ENCODE measurements around the gene PPP3CA.

The PPP3CA gene

GRCh38 chr4:101347267-101347556 lies at the start of gene PPP3CA:
TSS of gene PPP3CA (minus strand) at chr4:101347526.
- Histone ChIP-seq H3K4me1 (ENCODE audit: control insufficient read depth, insufficient read depth, low read length) (no peaks in the 10 kb centered on the region), H3K9me3 (ENCODE audit: control insufficient read depth, insufficient read depth, low read length) (no peaks in the 10 kb centered on the region), H3K4me3 (ENCODE audit: low read depth, low read length) (peak within 1 kb of the TSS; percentile 91), H3K9ac (ENCODE audit: low read depth, low read length) (peak within 1 kb of the TSS; percentile 80), H3K36me3 (ENCODE audit: control insufficient read depth, insufficient read depth, low read length) (no peaks in the 10 kb centered on the region), H3K27me3 (ENCODE audit: control insufficient read depth, insufficient read depth, low read length) (peaks cover 23% of the 10 kb centered on the region)

GRCh38 chr4:101393256-101393655 lies 45.9 kb upstream of the PPP3CA start:
- H3K9me3 ChIP-seq (ENCODE audit: control insufficient read depth, insufficient read depth, low read length), result no peaks in the 10 kb centered on the region
- H3K4me3 ChIP-seq (ENCODE audit: low read depth, low read length), result no peak overlapping the region
- no peaks in the 10 kb centered on the region for H3K4me1 ChIP-seq (ENCODE audit: control insufficient read depth, insufficient read depth, low read length)
- H3K9ac ChIP-seq (ENCODE audit: low read depth, low read length), result no peak overlapping the region
- H3K27me3 ChIP-seq (ENCODE audit: control insufficient read depth, insufficient read depth, low read length), result no peaks in the 10 kb centered on the region
- H3K36me3 ChIP-seq (ENCODE audit: control insufficient read depth, insufficient read depth, low read length), result no peaks in the 10 kb centered on the region

- H3K9me3 ChIP-seq (ENCODE audit: control insufficient read depth, insufficient read depth, low read length), result no peaks in the 10 kb centered on the region
- no peak overlapping the region for H3K9ac ChIP-seq (ENCODE audit: low read depth, low read length)
- no peak overlapping the region for H3K4me3 ChIP-seq (ENCODE audit: low read depth, low read length)
- no peaks in the 10 kb centered on the region for H3K4me1 ChIP-seq (ENCODE audit: control insufficient read depth, insufficient read depth, low read length)
- H3K36me3 ChIP-seq (ENCODE audit: control insufficient read depth, insufficient read depth, low read length), result no peaks in the 10 kb centered on the region
- no peaks in the 10 kb centered on the region for H3K27me3 ChIP-seq (ENCODE audit: control insufficient read depth, insufficient read depth, low read length)
These were observed 23.4 kb upstream of the PPP3CA start for GRCh38 chr4:101370663-101371210.

GRCh38 chr4:101367201-101367600 lies 19.9 kb upstream of the PPP3CA start:
- Histone ChIP-seq H3K4me3 (ENCODE audit: low read depth, low read length) (no peak overlapping the region), H3K9ac (ENCODE audit: low read depth, low read length) (no peak overlapping the region), H3K27me3 (ENCODE audit: control insufficient read depth, insufficient read depth, low read length) (no peaks in the 10 kb centered on the region)

DNA sequence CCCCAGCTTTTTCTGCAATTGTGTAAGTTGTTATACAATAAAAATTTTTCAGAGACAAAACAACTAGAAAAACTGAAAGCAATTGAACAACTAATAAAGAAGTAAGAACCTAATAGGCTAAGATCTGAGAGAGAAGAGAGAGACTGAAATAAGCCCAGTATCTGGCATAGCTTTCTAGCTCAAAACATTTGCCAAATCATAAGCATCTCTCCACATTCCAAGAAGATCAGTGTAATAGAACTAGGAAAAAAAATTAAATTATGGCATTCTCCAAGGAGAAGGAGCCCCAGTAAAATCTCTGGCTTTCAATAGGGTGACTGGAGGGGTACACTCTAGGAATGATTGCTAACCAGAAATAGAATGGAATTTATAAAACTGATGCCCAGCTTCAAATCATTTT lies 19.0 kb upstream of the PPP3CA start:
- Histone ChIP-seq H3K4me3 (ENCODE audit: low read depth, low read length) (no peak overlapping the region), H3K36me3 (ENCODE audit: control insufficient read depth, insufficient read depth, low read length) (no peaks in the 10 kb centered on the region), H3K9ac (ENCODE audit: low read depth, low read length) (no peak overlapping the region), H3K27me3 (ENCODE audit: control insufficient read depth, insufficient read depth, low read length) (no peaks in the 10 kb centered on the region), H3K4me1 (ENCODE audit: control insufficient read depth, insufficient read depth, low read length) (no peaks in the 10 kb centered on the region), H3K9me3 (ENCODE audit: control insufficient read depth, insufficient read depth, low read length) (no peaks in the 10 kb centered on the region)

More at GRCh38 chr4:101367201-101367600, 19.9 kb upstream of the PPP3CA start:
- no peaks in the 10 kb centered on the region for H3K4me1 ChIP-seq (ENCODE audit: control insufficient read depth, insufficient read depth, low read length)
- no peaks in the 10 kb centered on the region for H3K9me3 ChIP-seq (ENCODE audit: control insufficient read depth, insufficient read depth, low read length)
- no peaks in the 10 kb centered on the region for H3K36me3 ChIP-seq (ENCODE audit: control insufficient read depth, insufficient read depth, low read length)

- H3K27me3 ChIP-seq (ENCODE audit: control insufficient read depth, insufficient read depth, low read length), result no peaks in the 10 kb centered on the region
- H3K4me1 ChIP-seq (ENCODE audit: control insufficient read depth, insufficient read depth, low read length), result no peaks in the 10 kb centered on the region
- no peak overlapping the region for H3K4me3 ChIP-seq (ENCODE audit: low read depth, low read length)
- H3K36me3 ChIP-seq (ENCODE audit: control insufficient read depth, insufficient read depth, low read length), result no peaks in the 10 kb centered on the region
- H3K9ac ChIP-seq (ENCODE audit: low read depth, low read length), result no peak overlapping the region
- no peaks in the 10 kb centered on the region for H3K9me3 ChIP-seq (ENCODE audit: control insufficient read depth, insufficient read depth, low read length)
These were observed 10.4 kb upstream of the PPP3CA start for GRCh38 chr4:101357751-101358150.

GRCh38 chr4:101356928-101357327 lies 9.6 kb upstream of the PPP3CA start:
- H3K9ac ChIP-seq (ENCODE audit: low read depth, low read length), result no peak overlapping the region
- H3K36me3 ChIP-seq (ENCODE audit: control insufficient read depth, insufficient read depth, low read length), result no peaks in the 10 kb centered on the region
- no peaks in the 10 kb centered on the region for H3K9me3 ChIP-seq (ENCODE audit: control insufficient read depth, insufficient read depth, low read length)
- no peaks in the 10 kb centered on the region for H3K4me1 ChIP-seq (ENCODE audit: control insufficient read depth, insufficient read depth, low read length)
- H3K4me3 ChIP-seq (ENCODE audit: low read depth, low read length), result no peak overlapping the region
- no peaks in the 10 kb centered on the region for H3K27me3 ChIP-seq (ENCODE audit: control insufficient read depth, insufficient read depth, low read length)

- H3K4me1 ChIP-seq (ENCODE audit: control insufficient read depth, insufficient read depth, low read length), result no peaks in the 10 kb centered on the region
- H3K9ac ChIP-seq (ENCODE audit: low read depth, low read length), result no peak overlapping the region
- H3K36me3 ChIP-seq (ENCODE audit: control insufficient read depth, insufficient read depth, low read length), result no peaks in the 10 kb centered on the region
- no peak overlapping the region for H3K4me3 ChIP-seq (ENCODE audit: low read depth, low read length)
- no peaks in the 10 kb centered on the region for H3K9me3 ChIP-seq (ENCODE audit: control insufficient read depth, insufficient read depth, low read length)
- H3K27me3 ChIP-seq (ENCODE audit: control insufficient read depth, insufficient read depth, low read length), result no peaks in the 10 kb centered on the region
These were observed 8.7 kb upstream of the PPP3CA start for GRCh38 chr4:101355767-101356702.

GRCh38 chr4:101355246-101355645 lies 7.9 kb upstream of the PPP3CA start:
- Histone ChIP-seq H3K36me3 (ENCODE audit: control insufficient read depth, insufficient read depth, low read length) (no peaks in the 10 kb centered on the region), H3K9ac (ENCODE audit: low read depth, low read length) (no peak overlapping the region), H3K4me3 (ENCODE audit: low read depth, low read length) (no peak overlapping the region), H3K9me3 (ENCODE audit: control insufficient read depth, insufficient read depth, low read length) (no peaks in the 10 kb centered on the region), H3K27me3 (ENCODE audit: control insufficient read depth, insufficient read depth, low read length) (peaks cover 6% of the 10 kb centered on the region), H3K4me1 (ENCODE audit: control insufficient read depth, insufficient read depth, low read length) (no peaks in the 10 kb centered on the region)

- peaks cover 23% of the 10 kb centered on the region for H3K27me3 ChIP-seq (ENCODE audit: control insufficient read depth, insufficient read depth, low read length)
- H3K9ac ChIP-seq (ENCODE audit: low read depth, low read length), result no peak overlapping the region
These were observed 2.4 kb upstream of the PPP3CA start for GRCh38 chr4:101349801-101350064.

DNA sequence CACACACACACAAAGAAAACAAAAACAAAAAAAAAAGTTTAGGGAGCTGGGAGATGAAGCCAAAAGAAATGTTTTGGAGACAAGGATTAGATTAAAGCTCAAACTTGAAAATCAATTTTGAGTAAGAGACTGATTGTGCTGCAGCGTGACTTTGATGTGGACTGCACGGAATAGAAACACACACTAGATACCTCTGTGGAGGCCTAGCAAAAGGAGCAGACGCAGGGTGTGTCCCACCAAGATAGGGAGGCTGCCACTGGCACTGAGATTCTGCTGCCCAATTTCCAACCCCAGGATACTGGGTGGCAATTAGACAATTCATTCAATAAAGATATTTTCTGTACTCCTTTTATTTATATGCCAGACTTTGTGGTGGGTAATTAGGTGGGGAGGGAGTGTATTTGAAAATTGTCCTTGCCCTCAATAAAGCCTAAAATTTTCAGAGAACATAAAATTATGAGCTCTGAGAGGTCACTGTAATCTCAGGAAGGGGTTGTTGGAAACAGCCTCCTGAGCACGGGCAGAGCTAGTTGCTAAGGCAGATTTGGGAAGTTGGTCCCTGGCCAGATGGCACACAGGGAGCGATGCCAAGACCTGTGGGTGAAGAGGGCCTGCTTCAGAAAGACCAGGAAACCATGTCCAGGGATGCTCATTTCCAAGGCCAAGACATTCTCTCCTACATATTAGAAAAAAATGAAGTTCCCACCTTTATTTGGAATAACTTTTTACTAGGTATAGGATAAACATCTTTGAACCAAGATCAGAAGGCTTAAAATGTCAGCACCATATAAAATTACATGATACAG lies 1.9 kb upstream of the PPP3CA start:
- Histone ChIP-seq H3K27me3 (ENCODE audit: control insufficient read depth, insufficient read depth, low read length) (peaks cover 23% of the 10 kb centered on the region), H3K4me1 (ENCODE audit: control insufficient read depth, insufficient read depth, low read length) (no peaks in the 10 kb centered on the region), H3K9me3 (ENCODE audit: control insufficient read depth, insufficient read depth, low read length) (no peaks in the 10 kb centered on the region), H3K36me3 (ENCODE audit: control insufficient read depth, insufficient read depth, low read length) (no peaks in the 10 kb centered on the region), H3K4me3 (ENCODE audit: low read depth, low read length) (peak overlapping the region; percentile 91), H3K9ac (ENCODE audit: low read depth, low read length) (peak overlapping the region; percentile 80)

More at GRCh38 chr4:101349801-101350064, 2.4 kb upstream of the PPP3CA start:
- Histone ChIP-seq H3K4me3 (ENCODE audit: low read depth, low read length) (no peak overlapping the region), H3K36me3 (ENCODE audit: control insufficient read depth, insufficient read depth, low read length) (no peaks in the 10 kb centered on the region), H3K4me1 (ENCODE audit: control insufficient read depth, insufficient read depth, low read length) (no peaks in the 10 kb centered on the region), H3K9me3 (ENCODE audit: control insufficient read depth, insufficient read depth, low read length) (no peaks in the 10 kb centered on the region)
